ENCODE data around the gene TUBB3. TPM values are rescaled to one million over a fixed set of nuclear protein-coding genes. Genes with fewer than 3 reads are reported as not detected.
"Not testable (repeated sequence)": the region's sequence is repeated elsewhere in the genome, so short reads cannot be mapped to it uniquely, and the experiment has no call there.

The TUBB3 gene
- total RNA-seq, 1 donor from 2014 or later = 3,960 TPM

DNA sequence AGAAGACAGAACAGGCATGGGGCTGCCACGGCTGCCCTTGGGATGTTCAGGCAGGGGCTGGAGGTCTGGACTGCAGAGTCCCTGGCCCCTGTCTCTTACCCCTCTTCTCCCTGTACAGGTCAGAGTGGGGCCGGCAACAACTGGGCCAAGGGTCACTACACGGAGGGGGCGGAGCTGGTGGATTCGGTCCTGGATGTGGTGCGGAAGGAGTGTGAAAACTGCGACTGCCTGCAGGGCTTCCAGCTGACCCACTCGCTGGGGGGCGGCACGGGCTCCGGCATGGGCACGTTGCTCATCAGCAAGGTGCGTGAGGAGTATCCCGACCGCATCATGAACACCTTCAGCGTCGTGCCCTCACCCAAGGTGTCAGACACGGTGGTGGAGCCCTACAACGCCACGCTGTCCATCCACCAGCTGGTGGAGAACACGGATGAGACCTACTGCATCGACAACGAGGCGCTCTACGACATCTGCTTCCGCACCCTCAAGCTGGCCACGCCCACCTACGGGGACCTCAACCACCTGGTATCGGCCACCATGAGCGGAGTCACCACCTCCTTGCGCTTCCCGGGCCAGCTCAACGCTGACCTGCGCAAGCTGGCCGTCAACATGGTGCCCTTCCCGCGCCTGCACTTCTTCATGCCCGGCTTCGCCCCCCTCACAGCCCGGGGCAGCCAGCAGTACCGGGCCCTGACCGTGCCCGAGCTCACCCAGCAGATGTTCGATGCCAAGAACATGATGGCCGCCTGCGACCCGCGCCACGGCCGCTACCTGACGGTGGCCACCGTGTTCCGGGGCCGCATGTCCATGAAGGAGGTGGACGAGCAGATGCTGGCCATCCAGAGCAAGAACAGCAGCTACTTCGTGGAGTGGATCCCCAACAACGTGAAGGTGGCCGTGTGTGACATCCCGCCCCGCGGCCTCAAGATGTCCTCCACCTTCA is 11.7 kb downstream of the TUBB3 start:
- Mint-ChIP-seq H3K9me3 (ENCODE audit: unreplicated experiment) (peaks cover 43% of the 10 kb centered on the region), H3K36me3 (ENCODE audit: unreplicated experiment) (peaks cover 19% of the 10 kb centered on the region), H3K4me3 (ENCODE audit: unreplicated experiment) (no peak overlapping the region), H3K27ac (ENCODE audit: unreplicated experiment) (peak overlapping the region; percentile 48), H3K27me3 (ENCODE audit: unreplicated experiment) (peaks cover 43% of the 10 kb centered on the region), H3K4me1 (ENCODE audit: low read depth, unreplicated experiment) (peaks cover 11% of the 10 kb centered on the region)
- TF ChIP-seq, protein P1, sequence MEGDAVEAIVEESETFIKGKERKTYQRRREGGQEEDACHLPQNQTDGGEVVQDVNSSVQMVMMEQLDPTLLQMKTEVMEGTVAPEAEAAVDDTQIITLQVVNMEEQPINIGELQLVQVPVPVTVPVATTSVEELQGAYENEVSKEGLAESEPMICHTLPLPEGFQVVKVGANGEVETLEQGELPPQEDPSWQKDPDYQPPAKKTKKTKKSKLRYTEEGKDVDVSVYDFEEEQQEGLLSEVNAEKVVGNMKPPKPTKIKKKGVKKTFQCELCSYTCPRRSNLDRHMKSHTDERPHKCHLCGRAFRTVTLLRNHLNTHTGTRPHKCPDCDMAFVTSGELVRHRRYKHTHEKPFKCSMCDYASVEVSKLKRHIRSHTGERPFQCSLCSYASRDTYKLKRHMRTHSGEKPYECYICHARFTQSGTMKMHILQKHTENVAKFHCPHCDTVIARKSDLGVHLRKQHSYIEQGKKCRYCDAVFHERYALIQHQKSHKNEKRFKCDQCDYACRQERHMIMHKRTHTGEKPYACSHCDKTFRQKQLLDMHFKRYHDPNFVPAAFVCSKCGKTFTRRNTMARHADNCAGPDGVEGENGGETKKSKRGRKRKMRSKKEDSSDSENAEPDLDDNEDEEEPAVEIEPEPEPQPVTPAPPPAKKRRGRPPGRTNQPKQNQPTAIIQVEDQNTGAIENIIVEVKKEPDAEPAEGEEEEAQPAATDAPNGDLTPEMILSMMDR (IDR thresholded peaks at IDR 0.05; ENCODE audit: partially characterized antibody, unreplicated experiment) = no peak
- DNase-seq = no peak

DNA sequence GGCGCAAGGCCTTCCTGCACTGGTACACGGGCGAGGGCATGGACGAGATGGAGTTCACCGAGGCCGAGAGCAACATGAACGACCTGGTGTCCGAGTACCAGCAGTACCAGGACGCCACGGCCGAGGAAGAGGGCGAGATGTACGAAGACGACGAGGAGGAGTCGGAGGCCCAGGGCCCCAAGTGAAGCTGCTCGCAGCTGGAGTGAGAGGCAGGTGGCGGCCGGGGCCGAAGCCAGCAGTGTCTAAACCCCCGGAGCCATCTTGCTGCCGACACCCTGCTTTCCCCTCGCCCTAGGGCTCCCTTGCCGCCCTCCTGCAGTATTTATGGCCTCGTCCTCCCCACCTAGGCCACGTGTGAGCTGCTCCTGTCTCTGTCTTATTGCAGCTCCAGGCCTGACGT is 12.5 kb downstream of the TUBB3 start:
- peaks cover 41% of the 10 kb centered on the region for H3K27me3 Mint-ChIP-seq (ENCODE audit: unreplicated experiment)
- H3K4me1 Mint-ChIP-seq (ENCODE audit: low read depth, unreplicated experiment) = peaks cover 11% of the 10 kb centered on the region
- not testable (repeated sequence) for DNase-seq
- peak overlapping the region; percentile 36 for H3K4me3 Mint-ChIP-seq (ENCODE audit: unreplicated experiment)
- peaks cover 43% of the 10 kb centered on the region for H3K9me3 Mint-ChIP-seq (ENCODE audit: unreplicated experiment)
- H3K27ac Mint-ChIP-seq (ENCODE audit: unreplicated experiment) = peak overlapping the region; percentile 72
- peaks cover 19% of the 10 kb centered on the region for H3K36me3 Mint-ChIP-seq (ENCODE audit: unreplicated experiment)

DNA sequence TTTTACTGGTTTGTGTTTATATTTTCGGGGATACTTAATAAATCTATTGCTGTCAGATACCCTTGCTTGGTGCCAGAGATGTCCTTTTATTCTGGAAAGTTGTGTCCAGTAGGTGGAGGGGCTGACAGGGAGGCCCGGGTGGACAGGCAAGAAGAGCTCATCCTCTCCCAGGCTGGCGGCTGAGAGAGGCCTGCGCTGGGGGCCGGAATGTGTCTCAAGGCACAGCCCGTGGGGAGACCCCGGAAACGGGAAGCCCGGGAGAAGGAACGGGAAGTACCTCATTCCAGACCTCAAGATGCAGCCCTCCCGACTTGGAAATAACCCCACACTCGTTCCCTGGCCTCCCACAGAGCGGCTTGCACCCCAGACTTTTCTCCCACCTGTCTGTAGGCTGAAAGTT is 12.9 kb downstream of the TUBB3 start:
- peak overlapping the region; percentile 72 for H3K27ac Mint-ChIP-seq (ENCODE audit: unreplicated experiment)
- peaks cover 41% of the 10 kb centered on the region for H3K27me3 Mint-ChIP-seq (ENCODE audit: unreplicated experiment)
- TF ChIP-seq, protein P1 (IDR thresholded peaks at IDR 0.05; ENCODE audit: partially characterized antibody, unreplicated experiment) = no peak
- DNase-seq = no peak
- peaks cover 18% of the 10 kb centered on the region for H3K36me3 Mint-ChIP-seq (ENCODE audit: unreplicated experiment)
- peaks cover 10% of the 10 kb centered on the region for H3K4me1 Mint-ChIP-seq (ENCODE audit: low read depth, unreplicated experiment)
- H3K9me3 Mint-ChIP-seq (ENCODE audit: unreplicated experiment) = peaks cover 41% of the 10 kb centered on the region
- H3K4me3 Mint-ChIP-seq (ENCODE audit: unreplicated experiment) = peak overlapping the region; percentile 36

DNA sequence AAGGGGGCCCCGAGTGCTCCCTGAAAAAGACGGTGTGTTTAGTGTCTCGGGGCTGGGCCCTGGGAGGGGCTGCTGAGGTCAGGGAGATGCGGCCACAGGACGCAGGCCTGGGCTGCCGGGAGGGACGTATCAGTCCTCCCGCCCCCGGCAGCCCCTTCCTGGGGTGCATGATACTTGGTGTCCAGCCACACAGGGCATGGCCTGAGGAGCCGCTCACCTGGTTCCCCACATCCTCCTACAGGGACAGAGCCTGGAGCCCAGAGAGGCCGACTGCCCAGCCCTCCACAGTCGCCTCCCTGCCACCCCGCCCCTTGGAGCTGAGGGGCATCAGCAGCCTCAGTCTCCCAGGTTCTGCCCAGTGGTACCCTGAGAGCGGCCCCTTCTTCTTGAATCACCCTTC is 13.4 kb downstream of the TUBB3 start:
- Mint-ChIP-seq H3K36me3 (ENCODE audit: unreplicated experiment) (peaks cover 13% of the 10 kb centered on the region), H3K27me3 (ENCODE audit: unreplicated experiment) (peaks cover 37% of the 10 kb centered on the region), H3K27ac (ENCODE audit: unreplicated experiment) (no peak overlapping the region), H3K4me3 (ENCODE audit: unreplicated experiment) (no peak overlapping the region), H3K9me3 (ENCODE audit: unreplicated experiment) (peaks cover 40% of the 10 kb centered on the region), H3K4me1 (ENCODE audit: low read depth, unreplicated experiment) (peaks cover 6% of the 10 kb centered on the region)
- no peak for DNase-seq
- TF ChIP-seq, protein P1 (IDR thresholded peaks at IDR 0.05; ENCODE audit: partially characterized antibody, unreplicated experiment) = no peak

DNA sequence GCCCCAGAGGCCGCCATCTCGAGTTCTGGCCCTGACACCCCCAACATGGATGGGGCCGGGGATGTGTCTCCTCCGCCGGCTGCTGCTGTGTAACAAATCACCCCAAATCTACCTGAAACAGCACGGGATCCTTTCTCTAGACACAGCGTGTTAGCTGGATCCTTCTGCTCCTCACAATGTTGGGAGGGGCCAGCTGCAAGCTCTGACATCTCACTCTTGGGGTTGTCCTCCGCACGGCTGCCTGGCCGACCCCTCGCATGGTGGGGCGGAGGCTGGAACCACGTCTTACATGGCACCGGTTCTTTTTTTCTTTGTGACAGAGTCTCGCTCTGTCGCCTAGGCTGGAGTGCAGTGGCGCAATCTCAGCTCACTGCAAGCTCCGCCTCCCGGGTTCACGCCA is 13.8 kb downstream of the TUBB3 start:
- Mint-ChIP-seq H3K36me3 (ENCODE audit: unreplicated experiment) (peaks cover 11% of the 10 kb centered on the region), H3K27ac (ENCODE audit: unreplicated experiment) (peak overlapping the region; percentile 38), H3K4me3 (ENCODE audit: unreplicated experiment) (no peak overlapping the region), H3K27me3 (ENCODE audit: unreplicated experiment) (peaks cover 35% of the 10 kb centered on the region), H3K9me3 (ENCODE audit: unreplicated experiment) (peaks cover 39% of the 10 kb centered on the region), H3K4me1 (ENCODE audit: low read depth, unreplicated experiment) (peaks cover 4% of the 10 kb centered on the region)
- no peak for DNase-seq
- TF ChIP-seq, protein P1 (IDR thresholded peaks at IDR 0.05; ENCODE audit: partially characterized antibody, unreplicated experiment) = no peak

All from glutamatergic neuron (in vitro differentiated cells).